GM23338 (cell line): Measurements from ENCODE around the gene MYL12B. TPM values are rescaled to one million over a fixed set of nuclear protein-coding genes. Genes with fewer than 3 reads are reported as not detected.
A peak's percentile ranks its signal among the peaks of the same experiment; 100 is the strongest.
"Not testable (repeated sequence)": the region's sequence is repeated elsewhere in the genome, so short reads cannot be mapped to it uniquely, and the experiment has no call there.

Source experiments
- ATAC-seq: fragments of 200-7000 bp; cut with Tn5 transposase; 3 replicates; pipeline ENCODE4 v1.9.1; 2020
- DNase-seq: peaks from one replicate; pipeline ENCODE4 v3.0.0-alpha.2; 2015; ENCODE audit warnings: low spot score
- H2AFZ ChIP-seq: fragments of 200-600 bp; sonication (generic); 2 replicates; pipeline ENCODE4 v1.8.0; 2016; ENCODE audit warnings: antibody characterized with exemption, mild to moderate bottlenecking, moderate library complexity
- H3F3A ChIP-seq: fragments of 200-600 bp; sonication (generic); replicated peaks from 2 replicates; pipeline ENCODE4 v1.8.0; 2017; ENCODE audit warnings: antibody characterized with exemption, mixed run types, low read depth
- H3K27ac ChIP-seq: fragments of 200-600 bp; sonication (generic); 2 replicates; pipeline ENCODE4 v1.6.1; 2016; ENCODE audit warnings: low read depth
- H3K27me3 ChIP-seq: fragments of 200-600 bp; sonication (generic); 2 replicates; pipeline ENCODE4 v1.8.0; 2016; ENCODE audit warnings: mild to moderate bottlenecking, mixed run types, moderate library complexity; ENCODE audit not compliant: insufficient read depth
- H3K36me3 ChIP-seq: fragments of 200-600 bp; sonication (generic); 2 replicates; pipeline ENCODE4 v1.8.0; 2016; ENCODE audit warnings: mild to moderate bottlenecking; ENCODE audit not compliant: insufficient read depth
- H3K4me1 ChIP-seq: fragments of 200-600 bp; sonication (generic); 2 replicates; pipeline ENCODE4 v1.8.0; 2016; ENCODE audit warnings: mild to moderate bottlenecking, moderate library complexity; ENCODE audit not compliant: insufficient read depth
- H3K4me2 ChIP-seq: fragments of 200-600 bp; sonication (generic); 2 replicates; pipeline ENCODE4 v1.7.1; 2017; ENCODE audit warnings: mixed run types
- H3K4me3 ChIP-seq: fragments of 200-600 bp; sonication (generic); 2 replicates; pipeline ENCODE4 v1.6.1; 2016; ENCODE audit warnings: mixed run types
- H3K79me2 ChIP-seq: fragments of 200-600 bp; sonication (generic); replicated peaks from 2 replicates; pipeline ENCODE4 v1.8.0; 2017; ENCODE audit warnings: mild to moderate bottlenecking; ENCODE audit not compliant: insufficient read depth
- H3K9me2 ChIP-seq: fragments of 200-600 bp; sonication (generic); 2 replicates; pipeline ENCODE4 v1.8.0; 2017; ENCODE audit not compliant: insufficient read depth
- H4K20me1 ChIP-seq: fragments of 200-600 bp; sonication (generic); replicated peaks from 2 replicates; pipeline ENCODE4 v1.8.0; 2017; ENCODE audit warnings: mild to moderate bottlenecking; ENCODE audit not compliant: insufficient read depth
- H3K27ac Mint-ChIP-seq: 2 replicates; pipeline ENCODE4 v1.8.0; 2020; ENCODE audit warnings: inconsistent platforms, mild to moderate bottlenecking, moderate library complexity, mixed read lengths
- H3K27me3 Mint-ChIP-seq: 3 replicates; pipeline ENCODE4 v1.8.0; 2022; ENCODE audit warnings: low read depth, mild to moderate bottlenecking, moderate library complexity, mixed read lengths, inconsistent platforms; ENCODE audit not compliant: insufficient read depth, poor library complexity
- H3K36me3 Mint-ChIP-seq: 3 replicates; pipeline ENCODE4 v1.8.0; 2021; ENCODE audit warnings: low read depth, mild to moderate bottlenecking, inconsistent platforms, moderate library complexity, mixed read lengths
- H3K4me1 Mint-ChIP-seq: 3 replicates; pipeline ENCODE4 v1.8.0; 2020; ENCODE audit warnings: mild to moderate bottlenecking, inconsistent platforms, mixed read lengths
- H3K4me3 Mint-ChIP-seq: 3 replicates; pipeline ENCODE4 v1.8.0; 2021; ENCODE audit warnings: moderate library complexity, mild to moderate bottlenecking, inconsistent platforms, mixed read lengths
- H3K9me3 Mint-ChIP-seq: 3 replicates; pipeline ENCODE4 v1.8.0; 2020; ENCODE audit warnings: moderate library complexity, mild to moderate bottlenecking, inconsistent platforms, mixed read lengths
- CREB1 ChIP-seq: fragments of 250-450 bp; sonication (Bioruptor Pico); IDR thresholded peaks from 2 replicates; pipeline ENCODE4 v1.5.0; 2020; ENCODE audit warnings: low read depth, mild to moderate bottlenecking, moderate library complexity
- CTCF ChIP-seq, 2 experiments: fragments of 200-600 bp in 1 of 2; sonication (generic) in 1 of 2; conservative IDR thresholded peaks; 2 replicates each; pipeline versions ENCODE4 v1.5.1 to v1.6.1; 2016 to 2017; ENCODE audit warnings: antibody characterized with exemption in 2 of 2, low read depth in 2 of 2, mild to moderate bottlenecking in 2 of 2, moderate library complexity in 1 of 2
- JUNB ChIP-seq: IDR thresholded peaks from one replicate; pipeline ENCODE4 v1.6.1; 2016; ENCODE audit warnings: antibody characterized with exemption; ENCODE audit not compliant: unreplicated experiment
- NANOG ChIP-seq: IDR thresholded peaks from 2 replicates; pipeline ENCODE4 v1.6.1; 2016; ENCODE audit warnings: antibody characterized with exemption, borderline replicate concordance
- STAT1 ChIP-seq: IDR thresholded peaks from one replicate; pipeline ENCODE4 v1.6.1; 2016; ENCODE audit warnings: antibody characterized with exemption; ENCODE audit not compliant: unreplicated experiment
- ZNF114 ChIP-seq: fragments of 250-450 bp; sonication (Bioruptor Pico); IDR thresholded peaks from 2 replicates; pipeline ENCODE4 v1.5.0; 2020; ENCODE audit warnings: mild to moderate bottlenecking, moderate library complexity
- ZNF331 ChIP-seq: fragments of 250-450 bp; sonication (Bioruptor Pico); IDR thresholded peaks from 2 replicates; pipeline ENCODE4 v1.5.0; 2020; ENCODE audit warnings: low read depth, mild to moderate bottlenecking, moderate library complexity
- ZNF462 ChIP-seq: fragments of 250-450 bp; sonication (Bioruptor Pico); IDR thresholded peaks from 2 replicates; pipeline ENCODE4 v1.5.0; 2020; ENCODE audit warnings: mild to moderate bottlenecking, moderate library complexity
- polyA plus RNA-seq: library from polyadenylated mRNA; unstranded; fragments of >200 nt; fragmentation: Nextera tagmentation; extraction: Ambion mirVana; gene quantifications from 2 replicates; pipeline ENCODE4 v1.2.1, GENCODE V29; 2016
- total RNA-seq: library from RNA; depleted of rRNA; stranded (reverse); fragments of >200 nt; shearing (Covaris generic); gene quantifications from 2 replicates; pipeline ENCODE4 v1.2.3, GENCODE V29; 2014

MYL12B gene
- total and polyA plus RNA-seq, 2 experiments from 2014 or later: 165 to 330 TPM

- peaks cover 21% of the 10 kb centered on the region; the same call in 2 of the 3 replicates for H3K9me3 Mint-ChIP-seq
- Histone ChIP-seq H3F3A (no peaks in the 10 kb centered on the region), H3K27ac (no peak overlapping the region), H3K27me3 (no peaks in the 10 kb centered on the region), H2AFZ (peak overlapping the region; percentile 66; the same call in 1 of the 2 replicates), H4K20me1 (no peaks in the 10 kb centered on the region), H3K4me3 (no peak overlapping the region), H3K4me1 (no peaks in the 10 kb centered on the region), H3K4me2 (no peak overlapping the region), H3K79me2 (no peaks in the 10 kb centered on the region), H3K36me3 (no peaks in the 10 kb centered on the region), H3K9me2 (no peaks in the 10 kb centered on the region)
- ATAC-seq (no peak; the same call in 2 of the 3 replicates), DNase-seq (no peak)
- no peak for TF ChIP-seq NANOG
- TF ChIP-seq CREB1 (CRISPR knock-in tag): no peak
- no peak for TF ChIP-seq JUNB
- no peak overlapping the region for H3K27ac Mint-ChIP-seq
- H3K4me1 Mint-ChIP-seq: peaks cover 4% of the 10 kb centered on the region; the same call in 1 of the 3 replicates
- H3K27me3 Mint-ChIP-seq: peaks cover 6% of the 10 kb centered on the region
- H3K4me3 Mint-ChIP-seq: no peak overlapping the region
- H3K36me3 Mint-ChIP-seq: peaks cover 6% of the 10 kb centered on the region; the same call in 2 of the 3 replicates
Observed at GRCh38 chr18:3313685-3314084, 51.8 kb downstream of the MYL12B start.

GRCh38 chr18:3315344-3315743 lies 53.4 kb downstream of the MYL12B start:
- not testable (repeated sequence) for H3K27me3 Mint-ChIP-seq, H3K4me1 Mint-ChIP-seq, DNase-seq, H4K20me1 ChIP-seq, H2AFZ ChIP-seq, H3K4me2 ChIP-seq, H3K27ac Mint-ChIP-seq, H3K4me1 ChIP-seq, ATAC-seq, H3F3A ChIP-seq, H3K36me3 Mint-ChIP-seq, H3K27ac ChIP-seq, H3K79me2 ChIP-seq, H3K4me3 ChIP-seq, H3K36me3 ChIP-seq, H3K4me3 Mint-ChIP-seq, H3K27me3 ChIP-seq, H3K9me2 ChIP-seq
- H3K9me3 Mint-ChIP-seq: peaks cover 21% of the 10 kb centered on the region; the same call in 2 of the 3 replicates

- H3K4me2 ChIP-seq: no peak overlapping the region
- peaks cover 3% of the 10 kb centered on the region; the same call in 1 of the 2 replicates for H3K4me1 ChIP-seq
- H3K9me3 Mint-ChIP-seq: peaks cover 21% of the 10 kb centered on the region; the same call in 2 of the 3 replicates
- peaks cover 2% of the 10 kb centered on the region for H3K27me3 Mint-ChIP-seq
- no peak for ATAC-seq
- no peaks in the 10 kb centered on the region for H3K79me2 ChIP-seq
- peaks cover 6% of the 10 kb centered on the region; the same call in 2 of the 3 replicates for H3K36me3 Mint-ChIP-seq
- H4K20me1 ChIP-seq: no peaks in the 10 kb centered on the region
- H2AFZ ChIP-seq: no peak overlapping the region
- H3K36me3 ChIP-seq: no peaks in the 10 kb centered on the region
- H3K27ac Mint-ChIP-seq: no peak overlapping the region
- no peaks in the 10 kb centered on the region for H3K27me3 ChIP-seq
- DNase-seq: no peak
- H3K4me3 ChIP-seq: no peak overlapping the region
- H3F3A ChIP-seq: no peaks in the 10 kb centered on the region
- no peak overlapping the region for H3K27ac ChIP-seq
- H3K4me1 Mint-ChIP-seq: peaks cover 6% of the 10 kb centered on the region
- no peaks in the 10 kb centered on the region for H3K9me2 ChIP-seq
- no peak overlapping the region for H3K4me3 Mint-ChIP-seq
- no peak for TF ChIP-seq ZNF114
- no peak for TF ChIP-seq CREB1 (CRISPR knock-in tag)
- no peak for TF ChIP-seq ZNF462 (CRISPR knock-in tag)
- TF ChIP-seq STAT1: no peak
- TF ChIP-seq ZNF331 (CRISPR knock-in tag): no peak
- no peak for TF ChIP-seq CTCF (conservative IDR thresholded peaks at IDR 0.05; ENCODE audit: low read depth in 2 of 2)
Observed at GRCh38 chr18:3319399-3319798, 57.5 kb downstream of the MYL12B start.
